Lower leg skin (tissue), 3 donors: ENCODE results near the gene ARHGAP8.

Source experiments
- POLR2A ChIP-seq, 2 donors: fragments of 450-650 bp; IDR thresholded peaks; one replicate each; pipeline ENCODE4 v1.6.1; 2016 to 2017; ENCODE audit warnings: antibody characterized with exemption in 2 of 2, mild to moderate bottlenecking in 1 of 2, moderate library complexity in 1 of 2
- TF ChIP-seq, protein P1 (sequence below), 3 donors: fragments of 450-650 bp; IDR thresholded peaks; one replicate each; pipeline ENCODE4 v1.5.1; 2016; ENCODE audit warnings: antibody characterized with exemption in 3 of 3, mild to moderate bottlenecking in 3 of 3, moderate library complexity in 2 of 3

DNA sequence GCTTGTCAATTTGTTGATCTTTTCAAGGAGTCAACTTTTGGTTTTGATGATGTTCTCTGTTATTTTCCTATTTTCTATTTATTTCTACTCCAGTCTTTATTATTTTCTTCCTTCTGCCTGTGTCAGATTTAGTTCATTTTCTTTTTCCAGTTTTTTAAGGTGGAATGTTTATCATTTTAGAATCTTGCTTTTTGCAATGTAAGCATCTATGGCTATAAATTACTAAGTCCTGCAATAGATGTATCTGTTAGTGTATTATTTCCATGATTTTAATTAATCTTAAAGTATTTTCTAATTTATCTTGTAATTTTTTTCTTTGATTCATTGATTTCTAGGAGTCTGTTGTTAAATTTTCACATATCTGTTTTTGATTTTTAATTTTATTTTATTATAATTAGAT lies 81.7 kb downstream of the ARHGAP8 start:
- TF ChIP-seq, protein P1, sequence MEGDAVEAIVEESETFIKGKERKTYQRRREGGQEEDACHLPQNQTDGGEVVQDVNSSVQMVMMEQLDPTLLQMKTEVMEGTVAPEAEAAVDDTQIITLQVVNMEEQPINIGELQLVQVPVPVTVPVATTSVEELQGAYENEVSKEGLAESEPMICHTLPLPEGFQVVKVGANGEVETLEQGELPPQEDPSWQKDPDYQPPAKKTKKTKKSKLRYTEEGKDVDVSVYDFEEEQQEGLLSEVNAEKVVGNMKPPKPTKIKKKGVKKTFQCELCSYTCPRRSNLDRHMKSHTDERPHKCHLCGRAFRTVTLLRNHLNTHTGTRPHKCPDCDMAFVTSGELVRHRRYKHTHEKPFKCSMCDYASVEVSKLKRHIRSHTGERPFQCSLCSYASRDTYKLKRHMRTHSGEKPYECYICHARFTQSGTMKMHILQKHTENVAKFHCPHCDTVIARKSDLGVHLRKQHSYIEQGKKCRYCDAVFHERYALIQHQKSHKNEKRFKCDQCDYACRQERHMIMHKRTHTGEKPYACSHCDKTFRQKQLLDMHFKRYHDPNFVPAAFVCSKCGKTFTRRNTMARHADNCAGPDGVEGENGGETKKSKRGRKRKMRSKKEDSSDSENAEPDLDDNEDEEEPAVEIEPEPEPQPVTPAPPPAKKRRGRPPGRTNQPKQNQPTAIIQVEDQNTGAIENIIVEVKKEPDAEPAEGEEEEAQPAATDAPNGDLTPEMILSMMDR (IDR thresholded peaks at IDR 0.05): no peak
- TF ChIP-seq POLR2A (IDR thresholded peaks at IDR 0.05): no peak
